GM13976 (cell line): ENCODE data around the gene EVC2.

ENCODE experiments used
- DNase-seq: peaks from one replicate; pipeline ENCODE4 v3.0.0; 2012; ENCODE audit warnings: low spot score
- in situ Hi-C: fragments of 300-500 bp; cut with MboI; formaldehyde crosslinking; loops from one replicate; pipeline ENCODE4 v1.12.0; 2022; ENCODE audit warnings: low sequenced_read_pairs, mixed read lengths, inconsistent platforms; ENCODE audit not compliant: unreplicated experiment
- TF ChIP-seq, protein P1 (sequence below): IDR thresholded peaks from 2 replicates; pipeline ENCODE4 v1.5.1; 2012; ENCODE audit warnings: borderline replicate concordance, mild to moderate bottlenecking; ENCODE audit not compliant: insufficient read depth; ENCODE audit errors: extremely low read depth, missing control alignments, control extremely low read depth

EVC2 gene

DNA sequence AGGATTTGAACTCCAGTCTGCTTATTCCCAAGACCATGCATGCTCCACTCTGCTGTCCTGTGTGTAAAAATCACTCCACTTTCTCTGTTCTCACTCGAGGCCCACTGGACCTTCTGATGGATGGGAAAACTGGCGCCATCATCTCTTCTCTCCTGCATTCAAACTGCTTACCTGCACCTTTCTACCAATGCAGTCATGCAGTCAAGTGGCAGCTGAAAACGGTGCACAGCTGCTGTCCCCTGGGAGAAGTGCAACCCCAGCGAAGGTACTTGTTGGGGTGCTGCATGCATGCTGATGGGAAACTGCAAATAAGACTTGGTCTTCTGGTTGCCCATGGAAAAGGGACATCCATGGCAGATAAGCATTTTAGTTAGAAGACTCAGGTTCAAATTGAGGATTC lies 147.1 kb downstream of the EVC2 start:
- no peak for DNase-seq
- TF ChIP-seq, protein P1, sequence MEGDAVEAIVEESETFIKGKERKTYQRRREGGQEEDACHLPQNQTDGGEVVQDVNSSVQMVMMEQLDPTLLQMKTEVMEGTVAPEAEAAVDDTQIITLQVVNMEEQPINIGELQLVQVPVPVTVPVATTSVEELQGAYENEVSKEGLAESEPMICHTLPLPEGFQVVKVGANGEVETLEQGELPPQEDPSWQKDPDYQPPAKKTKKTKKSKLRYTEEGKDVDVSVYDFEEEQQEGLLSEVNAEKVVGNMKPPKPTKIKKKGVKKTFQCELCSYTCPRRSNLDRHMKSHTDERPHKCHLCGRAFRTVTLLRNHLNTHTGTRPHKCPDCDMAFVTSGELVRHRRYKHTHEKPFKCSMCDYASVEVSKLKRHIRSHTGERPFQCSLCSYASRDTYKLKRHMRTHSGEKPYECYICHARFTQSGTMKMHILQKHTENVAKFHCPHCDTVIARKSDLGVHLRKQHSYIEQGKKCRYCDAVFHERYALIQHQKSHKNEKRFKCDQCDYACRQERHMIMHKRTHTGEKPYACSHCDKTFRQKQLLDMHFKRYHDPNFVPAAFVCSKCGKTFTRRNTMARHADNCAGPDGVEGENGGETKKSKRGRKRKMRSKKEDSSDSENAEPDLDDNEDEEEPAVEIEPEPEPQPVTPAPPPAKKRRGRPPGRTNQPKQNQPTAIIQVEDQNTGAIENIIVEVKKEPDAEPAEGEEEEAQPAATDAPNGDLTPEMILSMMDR, result no peak
- in situ Hi-C loops, result no loop called here

DNA sequence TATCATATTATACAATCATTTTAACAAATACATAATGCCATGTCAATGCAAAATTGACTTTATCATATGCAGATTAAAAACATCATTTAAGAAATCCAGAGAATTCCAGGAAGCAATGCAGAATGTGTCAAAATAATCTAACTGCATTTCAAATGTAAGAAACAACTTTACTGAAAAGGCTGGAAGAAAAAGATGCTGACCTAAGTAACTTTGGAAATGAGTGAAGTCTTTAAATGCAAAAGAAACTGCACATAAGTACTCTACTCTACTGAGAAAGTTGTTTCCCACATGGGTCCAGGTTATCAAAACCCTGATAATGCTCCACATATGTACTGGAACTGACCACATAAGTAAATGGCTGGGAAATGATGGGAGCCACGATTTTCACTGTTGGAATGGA lies 149.9 kb downstream of the EVC2 start:
- TF ChIP-seq, protein P1, result no peak
- in situ Hi-C loops, result no loop called here
- DNase-seq, result no peak

DNA sequence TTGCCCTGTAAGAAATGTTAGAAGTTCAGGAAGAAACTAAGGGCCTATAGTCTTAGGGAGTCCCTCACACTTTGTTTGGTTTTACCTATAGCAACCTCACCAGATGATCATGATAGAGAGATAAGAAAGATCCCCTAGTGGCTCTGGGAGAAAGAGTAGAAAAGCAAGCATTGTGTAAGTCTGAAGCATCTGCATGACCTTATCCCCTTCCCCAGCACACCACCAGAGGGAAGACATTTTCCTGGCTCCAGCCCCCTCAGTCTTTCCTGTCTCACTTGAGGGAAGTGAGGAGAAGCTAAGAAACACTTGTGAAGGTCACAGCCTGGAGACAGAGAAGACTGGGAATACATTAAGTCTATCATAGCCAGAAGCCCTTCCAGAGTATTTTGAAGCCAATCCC lies 154.0 kb downstream of the EVC2 start:
- in situ Hi-C loops, result no loop called here
- no peak for DNase-seq
- TF ChIP-seq, protein P1, result no peak

DNA sequence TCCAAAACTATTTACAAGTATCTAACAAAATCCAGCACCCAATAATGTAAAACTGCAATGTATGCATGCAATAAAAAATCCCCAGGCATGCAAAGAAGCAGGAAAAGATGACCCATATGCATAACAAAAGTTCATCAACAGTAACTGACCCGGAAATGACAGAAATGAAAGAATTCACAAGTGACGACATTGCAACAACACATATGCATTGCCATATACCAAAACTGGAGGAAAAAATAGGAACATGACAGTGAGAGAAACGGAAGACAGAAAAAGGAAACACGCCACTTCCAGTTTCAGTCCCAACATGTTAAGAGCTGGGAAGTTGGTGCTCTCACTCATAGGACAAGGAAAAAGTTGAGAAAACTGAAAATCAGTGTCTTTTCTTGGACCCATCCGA lies 154.6 kb downstream of the EVC2 start:
- no peak for DNase-seq
- TF ChIP-seq, protein P1, result no peak
- in situ Hi-C loops, result no loop called here

DNA sequence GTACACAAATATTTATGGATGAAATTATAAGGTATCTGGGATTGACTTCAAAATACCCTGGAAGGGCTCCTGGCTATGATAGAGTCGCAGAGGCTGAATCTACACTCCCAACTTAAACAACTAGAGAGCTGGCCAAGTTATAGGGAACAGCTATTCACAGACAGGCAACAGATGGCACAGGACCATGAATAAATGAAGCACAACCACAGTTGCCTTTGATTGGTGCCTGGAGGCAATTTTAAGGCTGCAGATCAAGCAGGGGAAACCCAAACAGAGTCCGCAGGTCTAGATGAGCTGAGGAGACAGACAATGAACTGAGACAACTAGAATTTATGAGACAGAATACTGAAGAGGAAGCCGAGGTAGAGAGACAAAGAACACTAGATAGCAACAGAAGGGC lies 155.9 kb downstream of the EVC2 start:
- TF ChIP-seq, protein P1, result no peak
- DNase-seq, result no peak
- in situ Hi-C loops, result no loop called here

DNA sequence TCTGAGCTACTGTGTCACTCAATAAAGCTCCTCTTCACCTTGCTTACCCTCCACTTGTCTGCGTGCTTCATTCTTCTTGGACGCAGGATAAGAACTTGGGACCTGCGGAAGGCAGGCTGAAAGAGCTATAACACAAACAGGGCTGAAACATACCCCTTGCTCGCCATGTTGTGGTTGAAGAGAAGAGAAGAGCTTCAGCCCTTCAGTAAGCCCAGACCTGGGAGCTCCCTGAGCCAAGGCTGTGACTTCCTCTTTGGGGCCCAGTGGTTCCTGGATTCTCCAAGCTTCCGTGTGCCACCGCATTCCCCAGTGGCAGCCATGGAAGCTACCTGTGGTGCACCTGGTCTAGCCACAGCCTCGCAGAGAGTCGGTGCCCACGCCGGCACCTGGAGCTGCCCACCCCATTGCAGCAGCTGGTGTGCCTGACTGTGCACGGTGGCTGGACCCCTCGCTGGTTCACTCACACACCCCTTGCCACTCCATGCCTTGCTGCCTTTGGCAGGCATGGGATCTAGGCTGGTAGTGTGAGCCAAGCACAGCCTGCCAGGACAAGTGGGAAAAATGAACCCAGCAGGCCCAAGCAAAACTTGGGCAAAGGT lies 160.6 kb downstream of the EVC2 start:
- TF ChIP-seq, protein P1, result no peak
- DNase-seq, result no peak
- in situ Hi-C loops, result no loop called here
